Activated CD8-positive, alpha-beta memory T cell treated with anti-CD3 and anti-CD28 coated beads, Interleukin-2, amount 50 U/mL, for 1 hour (primary cell): ENCODE results near the gene PMM2.
A peak's percentile ranks its signal among the peaks of the same experiment; 100 is the strongest.
"Not testable (repeated sequence)": the region's sequence is repeated elsewhere in the genome, so short reads cannot be mapped to it uniquely, and the experiment has no call there.

Source experiments
- DNase-seq: peaks from one replicate; pipeline ENCODE4 v3.0.0-alpha.2; 2020; ENCODE audit errors: extremely low read depth

PMM2 gene

DNA sequence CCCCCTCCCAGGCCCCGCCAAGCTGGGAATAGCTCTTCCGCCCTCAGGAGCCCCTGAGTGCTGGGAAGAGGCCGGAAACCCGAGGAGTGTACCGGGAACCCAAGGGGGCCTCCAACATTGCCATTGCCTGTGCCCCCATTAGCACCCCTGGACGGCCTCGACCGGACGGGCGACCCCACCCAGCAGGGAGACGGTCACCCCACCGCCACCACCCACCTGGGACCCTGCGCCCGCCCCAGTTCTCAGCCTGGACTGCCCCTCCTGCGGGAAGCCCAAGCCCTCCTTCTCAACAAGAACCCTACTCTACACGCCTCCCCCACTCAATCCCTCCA, 69.2 kb downstream of the PMM2 start:
- DNase-seq, result no peak

GRCh38 chr16:8867216-8867931, 69.7 kb downstream of the PMM2 start:
- no peak for DNase-seq

GRCh38 chr16:8867932-8868415, 70.3 kb downstream of the PMM2 start:
- no peak for DNase-seq

DNA sequence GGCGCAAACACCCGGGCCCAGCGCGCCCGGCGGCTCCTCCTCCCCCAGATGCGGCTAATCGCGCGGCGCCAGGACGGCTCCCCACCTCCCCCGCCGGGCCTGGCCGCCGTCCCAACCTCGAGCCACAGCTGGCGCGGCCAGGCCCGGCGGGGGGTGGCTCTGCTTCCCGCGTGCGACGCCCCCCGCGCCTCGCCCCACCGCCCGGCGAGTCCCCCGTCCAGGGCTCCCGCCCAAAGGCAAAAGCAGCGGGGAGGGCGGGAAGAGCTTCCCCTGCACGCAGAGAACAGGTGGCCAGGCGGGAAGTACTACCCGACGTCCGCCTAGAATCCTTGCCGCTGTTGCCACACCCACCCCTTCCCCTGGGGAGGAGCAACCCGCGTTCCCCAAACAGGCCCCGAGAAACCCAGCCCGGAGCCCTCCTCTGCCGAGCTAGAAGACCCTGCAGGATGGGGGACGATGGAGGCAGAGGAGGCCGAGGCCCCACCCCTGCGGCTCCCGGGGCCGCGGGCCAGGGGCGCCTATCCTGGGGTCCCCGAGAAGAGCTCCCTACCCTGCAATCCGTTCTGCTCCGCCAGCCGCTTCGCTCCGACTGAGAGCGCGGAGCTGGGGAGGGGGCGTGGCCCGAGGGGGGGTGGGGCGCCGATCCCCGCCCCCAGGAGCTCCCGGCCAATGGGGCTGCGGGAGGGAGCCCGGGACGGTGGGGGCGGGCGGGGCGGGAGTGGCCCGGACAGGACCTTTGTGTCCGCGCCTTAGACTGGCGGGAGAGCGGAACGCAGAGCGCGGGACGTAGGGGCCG, 71.0 kb downstream of the PMM2 start, which contains the start of gene CARHSP1:
Gene CARHSP1, minus strand, starts transcription at position 591 of the 796 bp plus-strand sequence. CDS start 9,678 bp downstream, outside the sequence.
- peak; percentile 37 for DNase-seq

DNA sequence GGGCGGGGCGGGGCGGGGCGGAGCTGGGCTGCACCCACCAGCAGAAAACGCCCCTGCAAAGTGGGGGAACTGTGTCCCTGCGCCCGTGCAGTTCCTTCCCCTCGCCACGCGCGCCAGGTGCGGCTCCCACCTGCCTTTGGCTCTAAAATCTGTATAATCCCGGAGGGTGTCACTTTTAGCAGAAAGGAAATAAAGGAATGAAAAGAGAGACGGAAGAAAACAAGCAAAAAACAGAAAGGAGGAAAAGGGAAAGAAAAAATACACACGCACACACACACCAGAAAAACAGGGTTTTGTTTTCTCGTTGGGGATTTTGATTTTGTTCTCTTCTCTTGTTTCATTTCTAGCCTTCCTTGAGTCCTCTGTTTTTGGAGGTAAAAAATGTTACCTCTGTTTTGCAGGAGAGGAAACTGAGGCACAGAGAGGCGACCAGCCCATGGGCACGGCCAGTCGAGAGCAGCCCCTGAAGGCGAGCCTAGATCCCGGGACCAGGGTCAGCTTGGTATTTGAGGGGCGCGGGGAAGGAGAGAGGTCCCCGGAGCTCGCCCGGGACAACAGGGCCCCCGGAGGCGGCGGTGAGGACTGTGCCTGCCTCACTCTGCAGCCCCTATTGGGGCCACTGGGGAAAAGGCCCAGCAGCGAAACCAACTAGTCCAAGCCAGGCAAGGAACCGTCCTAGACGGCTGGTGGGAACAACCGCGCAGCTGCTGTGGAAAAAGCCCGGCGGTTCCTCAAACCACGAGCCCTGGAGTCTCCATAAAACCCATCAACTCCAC, 71.8 kb downstream of the PMM2 start:
- DNase-seq, result no peak

DNA sequence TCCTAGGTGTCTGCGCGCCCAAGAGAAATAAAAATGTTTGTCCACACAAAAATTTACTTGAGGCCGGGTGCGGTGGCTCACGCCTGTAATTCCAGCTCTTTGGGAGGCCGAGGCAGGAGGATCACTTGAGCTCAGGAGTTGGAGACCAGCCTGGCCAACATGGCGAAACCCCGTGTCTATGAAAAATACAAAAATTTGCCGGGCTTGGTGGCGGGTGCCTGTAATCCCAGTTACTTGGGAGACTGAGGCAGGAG, 72.3 kb downstream of the PMM2 start:
- not testable (repeated sequence) for DNase-seq

DNA sequence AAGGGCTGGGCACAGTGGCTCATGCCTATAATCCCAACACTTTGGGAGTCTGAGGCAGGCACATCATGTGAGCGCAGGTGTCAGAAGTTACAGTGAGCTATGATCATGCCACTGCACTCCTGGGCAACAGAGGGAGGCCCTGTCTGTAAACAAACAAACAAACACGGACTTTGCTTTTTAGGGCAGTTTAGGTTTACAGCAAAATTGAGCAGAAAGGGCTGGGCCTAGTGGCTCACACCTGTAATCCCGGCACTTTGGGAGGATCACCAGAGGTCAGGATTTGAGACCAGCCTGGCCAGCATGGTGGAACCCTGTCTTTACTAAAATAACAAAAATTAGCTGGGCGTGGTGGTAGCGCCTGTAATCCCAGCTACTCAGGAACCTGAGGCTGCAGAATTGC, 74.4 kb downstream of the PMM2 start:
- DNase-seq, result no peak

DNA sequence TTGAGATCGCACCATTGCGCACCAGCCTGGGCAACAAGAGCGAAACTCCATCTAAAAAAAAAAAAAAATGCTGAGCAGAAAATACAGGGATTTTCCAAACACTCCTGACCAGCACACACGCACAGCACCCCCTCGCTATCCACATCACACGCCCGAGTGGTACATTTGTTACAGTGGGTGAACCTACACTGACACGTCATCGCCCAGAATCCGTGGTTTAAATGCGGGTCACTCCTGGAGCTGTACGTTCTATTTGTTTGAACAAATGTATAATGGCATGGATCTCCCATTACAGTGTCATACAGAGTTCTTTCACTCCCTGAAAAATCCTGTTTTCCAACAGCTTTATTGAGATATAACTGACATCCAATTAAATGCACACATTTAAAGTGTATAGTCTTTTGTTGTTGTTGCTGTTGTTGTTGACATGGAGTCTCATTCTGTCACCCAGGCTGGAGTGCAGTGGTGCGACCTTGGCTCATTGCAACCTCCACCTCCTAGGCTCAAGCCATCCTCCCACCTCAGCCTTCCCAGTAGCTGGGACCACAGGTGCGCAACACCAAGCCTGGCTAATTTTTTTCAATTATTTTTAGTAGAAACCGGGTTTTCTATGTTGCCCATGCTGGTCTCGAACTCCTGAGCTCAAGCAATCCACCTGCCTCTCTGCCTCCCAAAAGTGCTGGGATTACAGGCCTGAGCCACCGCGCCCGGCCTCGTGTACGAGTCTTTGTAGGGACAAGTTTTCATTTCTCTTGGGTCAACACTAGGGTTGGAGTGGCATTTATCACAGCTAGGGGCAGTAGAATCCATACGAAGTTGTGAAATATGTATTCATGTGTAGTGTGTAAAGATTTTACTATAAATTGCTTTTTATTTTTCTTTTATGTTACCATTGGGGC, 75.6 kb downstream of the PMM2 start:
- DNase-seq, result no peak

DNA sequence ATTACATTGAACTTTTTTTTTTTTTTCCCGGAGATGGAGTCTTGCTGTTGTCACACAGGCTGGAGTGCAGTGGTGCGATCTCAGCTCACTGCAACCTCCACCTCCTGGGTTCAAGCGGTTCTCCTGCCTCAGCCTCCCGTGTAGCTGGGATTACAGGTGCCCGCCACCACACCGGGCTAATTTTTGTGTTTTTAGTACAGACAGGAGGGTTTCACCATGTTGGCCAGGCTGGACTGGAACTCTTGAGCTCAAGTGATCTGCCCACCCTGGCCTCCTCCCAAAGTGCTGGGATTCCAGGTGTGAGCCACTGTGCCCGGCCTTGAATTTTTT, 76.2 kb downstream of the PMM2 start:
- not testable (repeated sequence) for DNase-seq

DNA sequence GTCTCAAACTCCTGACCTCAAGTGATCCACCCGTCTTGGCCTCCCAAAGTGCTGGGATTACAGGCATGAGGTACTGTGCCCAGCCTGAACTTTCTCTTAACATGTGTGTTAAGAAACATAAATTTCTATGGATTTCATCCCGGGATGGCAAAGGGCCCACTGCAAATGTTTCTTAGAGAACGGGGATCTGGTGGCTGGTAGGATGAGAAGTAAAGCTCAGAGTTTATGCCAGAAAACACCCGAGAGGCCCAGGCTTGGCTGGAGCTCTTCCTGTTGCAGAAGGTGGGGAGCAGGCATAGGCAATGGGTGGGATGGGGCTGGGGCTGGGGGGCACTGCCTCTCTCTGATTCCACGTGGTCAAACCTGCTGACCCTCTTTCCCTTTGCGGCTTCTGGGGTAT, 76.7 kb downstream of the PMM2 start:
- no peak for DNase-seq

DNA sequence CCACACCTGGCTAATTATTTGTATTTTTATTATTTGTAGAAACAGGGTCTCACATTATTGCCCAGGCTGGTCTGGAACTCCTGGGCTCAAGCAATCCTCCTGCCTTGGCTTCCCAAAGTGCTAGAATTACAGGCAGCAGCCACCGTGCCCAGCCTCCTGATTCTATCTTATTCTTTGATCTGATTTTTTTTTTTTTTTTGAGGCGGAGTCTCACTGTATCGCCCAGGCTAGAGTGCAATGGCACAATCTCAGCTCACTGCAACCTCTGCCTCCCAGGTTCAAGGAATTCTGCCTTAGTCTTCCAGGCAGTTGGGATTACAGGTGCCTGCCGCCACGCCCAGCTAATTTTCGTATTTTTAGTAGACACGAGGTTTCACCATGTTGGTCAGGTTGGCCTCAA, 77.7 kb downstream of the PMM2 start:
- DNase-seq, result not testable (repeated sequence)

GRCh38 chr16:8877894-8878522, 80.4 kb downstream of the PMM2 start:
- no peak for DNase-seq

GRCh38 chr16:8878523-8878911, 80.9 kb downstream of the PMM2 start:
- no peak for DNase-seq

- DNase-seq, result no peak
Measured at GRCh38 chr16:8880839-8881510, 83.3 kb downstream of the PMM2 start.

DNA sequence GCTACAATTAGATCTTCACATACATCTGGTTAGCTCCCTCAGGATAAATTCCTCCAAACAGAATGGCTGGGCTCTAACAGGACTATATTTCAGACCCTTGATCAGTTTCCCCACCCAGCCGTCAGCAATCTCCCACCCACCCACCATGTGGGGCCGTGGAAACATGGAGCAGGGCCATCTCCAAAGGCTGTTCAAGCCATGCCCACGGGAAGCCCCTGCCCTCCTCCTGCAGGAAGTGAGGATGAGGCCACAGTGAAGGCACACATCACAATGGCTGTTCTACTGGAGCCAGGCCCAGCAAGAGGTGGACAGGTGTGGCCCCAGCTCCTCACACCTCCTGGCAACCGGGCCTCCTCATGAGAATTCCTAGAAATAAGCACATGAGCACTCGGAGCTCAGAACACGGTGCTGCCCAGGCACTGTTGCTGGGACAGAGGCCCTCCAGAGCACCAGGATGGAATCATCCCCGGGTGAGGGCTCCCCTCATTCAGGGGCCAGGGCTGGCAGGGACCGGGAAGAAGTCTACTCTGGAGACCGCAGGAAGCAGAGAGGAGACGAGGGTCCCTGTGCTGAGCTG, 84.5 kb downstream of the PMM2 start, which contains the start of gene LITAFD:
Gene LITAFD, plus strand, starts transcription at position 311 of the 577 bp plus-strand sequence. CDS start 2,005 bp downstream, outside the sequence.
- DNase-seq, result no peak

DNA sequence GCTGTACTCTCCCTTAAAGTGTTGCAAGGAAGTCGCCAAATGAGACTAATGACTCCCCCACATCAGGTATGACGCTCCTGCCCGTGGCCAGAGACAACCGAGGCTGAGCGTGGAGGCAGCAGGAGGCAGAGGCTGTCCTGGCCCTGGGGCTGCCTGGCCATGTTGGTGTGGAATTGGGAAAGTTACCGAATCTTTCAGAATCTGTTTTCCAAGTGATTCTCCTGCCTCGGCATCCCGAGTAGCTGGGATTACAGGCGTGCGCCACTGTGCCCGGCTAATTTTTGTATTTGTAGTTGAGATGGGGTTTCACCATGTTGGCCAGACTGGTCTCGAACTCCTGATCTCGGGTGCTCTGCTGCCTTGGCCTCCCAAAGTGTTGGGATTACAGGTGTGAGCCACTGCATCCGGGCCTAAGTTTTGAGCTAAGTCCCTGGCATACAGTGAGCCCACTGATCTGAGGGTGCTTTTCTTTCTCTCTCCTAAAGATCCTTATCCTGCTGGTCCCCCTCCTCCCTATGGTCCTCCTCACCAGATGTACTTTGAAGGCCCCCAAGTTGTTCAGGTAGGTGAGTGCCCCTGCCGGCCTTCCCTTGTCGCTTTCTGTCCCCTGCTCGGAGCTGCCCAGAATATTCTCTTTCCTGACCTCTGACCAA, 85.2 kb downstream of the PMM2 start:
- DNase-seq, result no peak

DNA sequence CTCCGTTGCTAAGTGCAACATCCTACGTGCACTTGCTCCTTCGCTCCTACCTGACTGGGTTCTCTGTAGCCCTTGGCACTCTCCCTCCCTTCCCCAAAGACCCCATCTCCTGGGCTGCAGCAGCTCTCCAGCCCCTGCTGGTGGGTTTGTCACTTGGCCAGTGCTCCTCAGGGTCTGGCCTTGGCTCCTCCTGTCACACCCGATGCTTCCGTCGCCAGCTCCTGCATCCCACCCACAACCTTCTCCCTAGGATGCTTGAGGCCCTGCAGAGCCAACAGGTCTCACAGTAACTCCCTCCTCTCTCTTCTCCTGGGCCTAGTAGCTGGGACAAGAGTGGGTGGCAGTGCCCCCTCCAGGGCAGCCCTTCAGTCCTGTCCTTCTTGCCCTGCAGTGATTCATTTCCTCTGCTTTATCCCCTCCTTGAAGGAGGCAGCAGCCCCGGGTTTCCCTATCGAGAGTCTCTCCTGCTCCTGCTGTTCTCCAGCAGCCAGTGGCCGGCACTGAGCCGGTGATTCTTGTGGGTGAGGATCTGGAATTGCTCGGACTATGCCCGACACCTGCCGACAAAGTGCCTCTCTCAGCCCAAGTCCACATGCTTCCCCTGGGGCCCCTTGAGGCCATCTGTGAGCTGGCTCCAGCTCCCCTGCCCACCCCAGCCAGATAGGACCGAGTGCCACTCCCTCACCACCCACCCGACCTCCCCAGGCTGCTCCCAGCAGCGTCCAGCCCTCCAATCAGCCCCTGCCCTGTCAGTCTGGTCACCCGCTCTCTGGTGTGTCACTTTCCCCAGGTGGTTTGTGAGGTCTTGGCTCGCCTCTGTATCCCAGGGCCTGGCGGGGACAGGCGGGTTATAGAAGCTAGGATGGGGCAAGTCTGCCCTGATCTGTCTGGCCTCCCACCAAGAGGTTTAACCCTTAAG, 88.3 kb downstream of the PMM2 start:
- no peak for DNase-seq

GRCh38 chr16:8886593-8887430, 89.2 kb downstream of the PMM2 start:
- DNase-seq, result no peak
